ENCODE results near the gene HIVEP3.
A peak's percentile ranks its signal among the peaks of the same experiment; 100 is the strongest.

HIVEP3 gene

DNA sequence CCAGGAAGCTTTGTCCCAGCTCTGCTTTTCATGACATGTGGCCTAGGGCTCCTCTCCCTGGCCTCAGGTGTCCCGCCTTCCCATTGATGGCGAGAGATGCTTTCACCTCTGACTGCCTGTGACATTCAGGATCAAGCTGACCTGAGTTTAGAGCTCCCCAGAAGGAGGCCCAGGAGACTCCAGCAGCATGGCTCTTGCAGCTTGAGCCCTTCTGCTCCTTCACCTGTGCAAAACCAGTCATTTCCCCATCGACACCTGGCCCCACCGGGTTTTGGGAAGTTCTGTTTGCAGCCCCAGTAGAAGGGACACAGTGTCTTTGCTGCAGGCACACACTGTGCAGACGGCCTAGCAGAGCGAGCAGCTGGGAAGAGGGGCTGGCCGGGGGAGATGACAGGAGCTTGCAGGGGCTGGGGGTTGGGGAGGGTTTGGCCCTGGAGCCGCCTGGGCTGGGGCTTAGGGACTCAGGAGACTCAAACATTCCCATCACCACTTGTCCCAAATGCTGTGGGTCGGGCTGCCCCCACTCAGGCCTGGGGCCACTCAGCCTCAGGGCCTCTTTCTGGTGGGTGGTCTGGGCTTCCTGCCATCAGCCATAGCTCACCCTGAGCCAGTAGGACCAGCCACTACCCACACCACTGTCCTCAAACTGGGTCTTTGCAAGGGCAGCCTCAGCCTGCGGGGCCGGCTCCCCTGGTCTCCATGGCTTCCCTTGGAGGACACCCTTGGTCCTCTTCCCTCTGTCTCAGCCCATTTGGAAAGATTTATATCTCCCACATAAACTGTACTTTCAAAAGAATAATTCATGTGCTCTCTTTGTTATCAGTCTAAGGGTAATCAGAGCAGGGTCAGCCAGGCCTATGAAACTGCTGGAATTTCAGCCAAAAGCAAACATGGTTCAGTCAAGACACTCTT lies 430.4 kb downstream of the HIVEP3 start:
- CTCF ChIA-PET, result interaction anchor here (0.6 to 1.0 kb wide), 3 partner anchors 71 to 1412 kb away, joined by 3 read pairs; no protein-coding TSS in a partner anchor
- Histone ChIP-seq H3K4me1 (ENCODE audit: control insufficient read depth, insufficient read depth, low read length) (no peaks in the 10 kb centered on the region), H3K36me3 (ENCODE audit: control insufficient read depth in 2 of 2, insufficient read depth in 1 of 2, low read length in 2 of 2) (no peaks in the 10 kb centered on the region), H3K27ac (ENCODE audit: extremely low read depth, low read depth, low read length) (no peak overlapping the region), H3K9me3 (ENCODE audit: control insufficient read depth, insufficient read depth, low read depth, low read length) (no peaks in the 10 kb centered on the region), H3K4me3 (ENCODE audit: low read depth, low read length) (no peak overlapping the region)
- POLR2A ChIA-PET, result interaction anchor here (0.7 kb wide), 1 partner anchor 96 kb away, joined by 3 read pairs; no protein-coding TSS in a partner anchor
- TF ChIP-seq ZNF707 (tag by site-specific recombination; IDR thresholded peaks at IDR 0.05), result no peak
- no peak for TF ChIP-seq ZNF544 (tag by site-specific recombination; IDR thresholded peaks at IDR 0.05)
- TF ChIP-seq ZNF2 (tag by site-specific recombination; IDR thresholded peaks at IDR 0.05), result no peak
- no peak for TF ChIP-seq BCL11B (tag by site-specific recombination; IDR thresholded peaks at IDR 0.05; ENCODE audit: low read depth)
- TF ChIP-seq ZNF175 (tag by site-specific recombination; IDR thresholded peaks at IDR 0.05), result no peak
- no peak for TF ChIP-seq ZNF692 (tag by site-specific recombination; IDR thresholded peaks at IDR 0.05)
- TF ChIP-seq ZNF621 (tag by site-specific recombination; IDR thresholded peaks at IDR 0.05), result no peak
- no peak for TF ChIP-seq ATF2 (tag by site-specific recombination; IDR thresholded peaks at IDR 0.05; ENCODE audit: low read depth)
- TF ChIP-seq ZFHX2 (tag by site-specific recombination; conservative IDR thresholded peaks at IDR 0.05), result peak; percentile 68
- TF ChIP-seq ZNF146 (tag by site-specific recombination; IDR thresholded peaks at IDR 0.05), result no peak
- no peak for TF ChIP-seq ZNF138 (tag by site-specific recombination; IDR thresholded peaks at IDR 0.05; ENCODE audit: borderline replicate concordance)
- TF ChIP-seq EGR2 (tag by site-specific recombination; IDR thresholded peaks at IDR 0.05; ENCODE audit: low read depth), result peak; percentile 75
- TF ChIP-seq, protein P1, sequence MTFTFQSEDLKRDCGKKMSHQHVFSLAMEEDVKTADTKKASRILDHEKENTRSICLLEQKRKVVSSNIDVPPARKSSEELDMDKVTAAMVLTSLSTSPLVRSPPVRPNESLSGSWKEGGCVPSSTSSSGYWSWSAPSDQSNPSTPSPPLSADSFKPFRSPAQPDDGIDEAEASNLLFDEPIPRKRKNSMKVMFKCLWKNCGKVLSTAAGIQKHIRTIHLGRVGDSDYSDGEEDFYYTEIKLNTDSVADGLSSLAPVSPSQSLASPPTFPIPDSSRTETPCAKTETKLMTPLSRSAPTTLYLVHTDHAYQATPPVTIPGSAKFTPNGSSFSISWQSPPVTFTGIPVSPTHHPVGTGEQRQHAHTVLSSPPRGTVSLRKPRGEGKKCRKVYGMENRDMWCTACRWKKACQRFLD (tag by site-specific recombination; IDR thresholded peaks at IDR 0.05), result no peak

- Histone ChIP-seq H3K4me3 (ENCODE audit: low read depth, low read length) (no peak overlapping the region), H3K36me3 (ENCODE audit: control insufficient read depth in 2 of 2, insufficient read depth in 1 of 2, low read length in 2 of 2) (no peaks in the 10 kb centered on the region), H3K4me1 (ENCODE audit: control insufficient read depth, insufficient read depth, low read length) (0 out of 2 replicates have a peak, but pooled peaks cover 4% of the 10 kb centered on the region), H3K27ac (ENCODE audit: extremely low read depth, low read depth, low read length) (no peak overlapping the region), H3K9me3 (ENCODE audit: control insufficient read depth, insufficient read depth, low read depth, low read length) (no peaks in the 10 kb centered on the region)
- ChIA-PET CTCF (interaction anchor here (0.6 to 1.0 kb wide), 3 partner anchors 70 to 1413 kb away, joined by 3 read pairs; no protein-coding TSS in a partner anchor), POLR2A (interaction anchor here (0.7 kb wide), 1 partner anchor 95 kb away, joined by 3 read pairs; no protein-coding TSS in a partner anchor)
- TF ChIP-seq SALL2 (tag by site-specific recombination; IDR thresholded peaks at IDR 0.05; ENCODE audit: borderline replicate concordance) (no peak), ZNF341 (tag by site-specific recombination; IDR thresholded peaks at IDR 0.05; ENCODE audit: low read depth) (peak; percentile 49; the same call in 1 of the 2 replicates), ZNF24 (tag by site-specific recombination; IDR thresholded peaks at IDR 0.05) (no peak), OSR2 (tag by site-specific recombination; IDR thresholded peaks at IDR 0.05) (no peak), ZNF350 (tag by site-specific recombination; IDR thresholded peaks at IDR 0.05) (no peak), REST (tag by site-specific recombination; IDR thresholded peaks at IDR 0.05) (peak; percentile 59; the same call in 1 of the 2 replicates), GFI1B (tag by site-specific recombination; IDR thresholded peaks at IDR 0.05) (no peak), KLF10 (tag by site-specific recombination; IDR thresholded peaks at IDR 0.05) (no peak), ZNF211 (tag by site-specific recombination; IDR thresholded peaks at IDR 0.05; ENCODE audit: low read depth) (no peak)
Measured at GRCh38 chr1:41487126-41488039, 431.3 kb downstream of the HIVEP3 start.

Data from HEK293 (cell line).